HCT116 (cell line): ENCODE measurements around the gene IREB2. TPM values are rescaled to one million over a fixed set of nuclear protein-coding genes. Genes with fewer than 3 reads are reported as not detected.

ENCODE experiments used
- ATAC-seq: fragments of 200-7000 bp; cut with Tn5 transposase; 2 replicates; pipeline ENCODE4 v1.9.1; 2020; ENCODE audit warnings: mild to moderate bottlenecking, moderate library complexity
- BruUV-seq: library from RNA; stranded (reverse); fragments of 400-500 nt; replicated peaks from 2 replicates; lab custom pipeline; 2021; lab: Mats Ljungman, UMichigan
- CTCF ChIA-PET: fragments of 300-600 bp; sonication (Branson Sonifier 250); formaldehyde crosslinking; loops from one replicate; lab custom pipeline; 2021; ENCODE audit warnings: antibody characterized with exemption; lab: Charles Lee
- POLR2A ChIA-PET: fragments of 300-600, 350-600 bp; sonication (Branson Sonifier 250); formaldehyde crosslinking; loops from one replicate; lab custom pipeline; 2021; ENCODE audit warnings: antibody characterized with exemption; lab: Charles Lee
- RAD21 ChIA-PET, 2 experiments: fragments of 300-600 bp; sonication (Branson Sonifier 250); formaldehyde crosslinking; loops; one replicate each; lab custom pipeline; 2023; ENCODE audit warnings: low total read pairs in 2 of 2; ENCODE audit not compliant: uncharacterized antibody in 2 of 2, unreplicated experiment in 2 of 2, low non-redundant PET in 1 of 2; lab: Charles Lee
- DNase-seq: peaks from one replicate; pipeline ENCODE4 v3.0.0-alpha.2; 2010; ENCODE audit warnings: low read depth, low spot score
- H2AFZ ChIP-seq: fragments of 200-600 bp; shearing (Covaris generic), sonication (generic); 2 replicates; pipeline ENCODE4 v1.6.1; 2017; ENCODE audit warnings: low read depth, mixed run types, mixed read lengths, antibody characterized with exemption, low read length; ENCODE audit not compliant: poor library complexity, severe bottlenecking
- H3K27ac ChIP-seq: 2 replicates; pipeline ENCODE4 v1.5.1; 2012; ENCODE audit warnings: low read depth, low read length
- H3K27me3 ChIP-seq: fragments of 200-600 bp; sonication (generic); 2 replicates; pipeline ENCODE4 v1.6.1; 2016; ENCODE audit warnings: mixed run types, low read length, mixed read lengths; ENCODE audit not compliant: insufficient read depth
- H3K36me3 ChIP-seq, 2 experiments: fragments of 200-500 bp in 1 of 2; fragments of 200-600 bp in 1 of 2; sonication (Bioruptor generic) in 1 of 2; sonication (generic) in 1 of 2; 2 replicates each; pipeline versions ENCODE4 v1.5.1 to v1.6.1; 2014 to 2016; ENCODE audit warnings: low read length in 2 of 2, inconsistent platforms in 1 of 2, mixed read lengths in 1 of 2, mixed run types in 1 of 2; ENCODE audit not compliant: insufficient read depth in 2 of 2, control insufficient read depth in 1 of 2
- H3K4me1 ChIP-seq, 2 experiments: fragments of 200-600 bp in 1 of 2; sonication (generic) in 1 of 2; 2 replicates each; pipeline versions ENCODE4 v1.5.1 to v1.6.1; 2012 to 2017; ENCODE audit warnings: low read length in 2 of 2, inconsistent platforms in 1 of 2, mild to moderate bottlenecking in 1 of 2, mixed read lengths in 1 of 2, mixed run types in 1 of 2, moderate library complexity in 1 of 2; ENCODE audit not compliant: insufficient read depth in 2 of 2, control insufficient read depth in 1 of 2
- H3K4me2 ChIP-seq: fragments of 200-600 bp; sonication (generic); 2 replicates; pipeline ENCODE4 v1.6.1; 2017; ENCODE audit warnings: mixed run types, low read length, mixed read lengths
- H3K4me3 ChIP-seq, 2 experiments: fragments of 200-600 bp in 1 of 2; sonication (generic) in 1 of 2; replicated peaks in 1 of 2; 2 replicates each; pipeline ENCODE4 v1.5.1; 2011 to 2016; ENCODE audit warnings: low read length in 2 of 2, control low read depth in 1 of 2, low read depth in 1 of 2, mild to moderate bottlenecking in 1 of 2, mixed read lengths in 1 of 2, mixed run types in 1 of 2
- H3K79me2 ChIP-seq: fragments of 200-600 bp; sonication (generic); 2 replicates; pipeline ENCODE4 v1.6.1; 2017; ENCODE audit warnings: mild to moderate bottlenecking, mixed run types, low read length, moderate library complexity, mixed read lengths; ENCODE audit not compliant: insufficient read depth
- H3K9ac ChIP-seq: fragments of 200-600 bp; sonication (generic); 2 replicates; pipeline ENCODE4 v1.6.1; 2016; ENCODE audit warnings: low read length, mixed read lengths
- H3K9me2 ChIP-seq: fragments of 200-600 bp; sonication (generic), shearing (Covaris generic); 2 replicates; pipeline ENCODE4 v1.6.1; 2017; ENCODE audit warnings: mixed run types, mild to moderate bottlenecking, moderate library complexity; ENCODE audit not compliant: insufficient read depth
- H3K9me3 ChIP-seq, 2 experiments: fragments of 200-500 bp in 1 of 2; fragments of 200-600 bp in 1 of 2; sonication (Bioruptor generic) in 1 of 2; sonication (generic) in 1 of 2; 2 replicates each; pipeline ENCODE4 v1.6.1; 2014 to 2017; ENCODE audit warnings: low read length in 2 of 2, mixed read lengths in 2 of 2, inconsistent platforms in 1 of 2, low read depth in 1 of 2, mild to moderate bottlenecking in 1 of 2, mixed run types in 1 of 2, moderate library complexity in 1 of 2; ENCODE audit not compliant: control insufficient read depth in 1 of 2, insufficient read depth in 1 of 2
- H4K20me1 ChIP-seq: fragments of 200-600 bp; sonication (generic), shearing (Covaris generic); 2 replicates; pipeline ENCODE4 v1.6.1; 2017; ENCODE audit warnings: mixed run types, mild to moderate bottlenecking, moderate library complexity; ENCODE audit not compliant: insufficient read depth
- EGR1 ChIP-seq: IDR thresholded peaks from 2 replicates; pipeline ENCODE4 v1.6.1; 2012; ENCODE audit warnings: low read depth
- FOSL1 ChIP-seq: IDR thresholded peaks from 2 replicates; pipeline ENCODE4 v1.6.1; 2012; ENCODE audit warnings: low read depth
- JUND ChIP-seq: IDR thresholded peaks from 2 replicates; pipeline ENCODE4 v1.6.1; 2012
- POLR2A ChIP-seq: IDR thresholded peaks from 2 replicates; pipeline ENCODE4 v1.7.0; 2011; ENCODE audit warnings: borderline replicate concordance; ENCODE audit not compliant: insufficient read depth, insufficient read length; ENCODE audit errors: extremely low read depth
- POLR2AphosphoS5 ChIP-seq: IDR thresholded peaks from 2 replicates; pipeline ENCODE4 v1.6.1; 2011; ENCODE audit warnings: mild to moderate bottlenecking, low read depth, low read length, moderate library complexity
- RAD21 ChIP-seq: IDR thresholded peaks from 2 replicates; pipeline ENCODE4 v1.6.1; 2012; ENCODE audit warnings: low read depth, mild to moderate bottlenecking
- SP1 ChIP-seq: IDR thresholded peaks from 2 replicates; pipeline ENCODE4 v1.6.1; 2012; ENCODE audit warnings: low read depth
- SRF ChIP-seq: IDR thresholded peaks from 2 replicates; pipeline ENCODE4 v1.6.1; 2012; ENCODE audit warnings: low read depth
- ZFX ChIP-seq: fragments of 450-650 bp; IDR thresholded peaks from 2 replicates; pipeline ENCODE4 v1.6.1; 2017
- intact Hi-C: fragments of 100-400 bp; cut with micrococcal nuclease; formaldehyde crosslinking; loops from 2 replicates; pipeline ENCODE4 v1.10.0; 2022
- total RNA-seq: library from RNA; stranded (reverse); gene quantifications from one replicate; pipeline ENCODE4 v1.2.1, GENCODE V29; 2021; ENCODE audit not compliant: unreplicated experiment
- TF ChIP-seq, protein P1 (sequence below): IDR thresholded peaks from 2 replicates; pipeline ENCODE4 v1.6.1; 2011; ENCODE audit warnings: mild to moderate bottlenecking, low read length, moderate library complexity; ENCODE audit not compliant: insufficient replicate concordance; ENCODE audit errors: extremely low read depth
- TF ChIP-seq, protein P2 (sequence below): IDR thresholded peaks from 2 replicates; pipeline ENCODE4 v1.6.1; 2012

Gene IREB2
- total RNA-seq, 1 experiment from 2014 or later: 57.6 TPM

- no peaks in the 10 kb centered on the region for H3K79me2 ChIP-seq
- ChIA-PET CTCF (interaction anchor here (2.1 kb wide), 1 partner anchor 12 kb away, joined by 6 read pairs; no protein-coding TSS in a partner anchor), RAD21 (no interaction called here), POLR2A (no interaction called here)
- no peak overlapping the region for H3K4me3 ChIP-seq
- H4K20me1 ChIP-seq: no peaks in the 10 kb centered on the region
- H3K27ac ChIP-seq: no peak overlapping the region
- no peaks in the 10 kb centered on the region for H3K27me3 ChIP-seq
- ATAC-seq (no peak), DNase-seq (no peak)
- H3K9me2 ChIP-seq: no peaks in the 10 kb centered on the region
- TF ChIP-seq POLR2A (no peak), FOSL1 (no peak), SRF (no peak)
- TF ChIP-seq, protein P1, sequence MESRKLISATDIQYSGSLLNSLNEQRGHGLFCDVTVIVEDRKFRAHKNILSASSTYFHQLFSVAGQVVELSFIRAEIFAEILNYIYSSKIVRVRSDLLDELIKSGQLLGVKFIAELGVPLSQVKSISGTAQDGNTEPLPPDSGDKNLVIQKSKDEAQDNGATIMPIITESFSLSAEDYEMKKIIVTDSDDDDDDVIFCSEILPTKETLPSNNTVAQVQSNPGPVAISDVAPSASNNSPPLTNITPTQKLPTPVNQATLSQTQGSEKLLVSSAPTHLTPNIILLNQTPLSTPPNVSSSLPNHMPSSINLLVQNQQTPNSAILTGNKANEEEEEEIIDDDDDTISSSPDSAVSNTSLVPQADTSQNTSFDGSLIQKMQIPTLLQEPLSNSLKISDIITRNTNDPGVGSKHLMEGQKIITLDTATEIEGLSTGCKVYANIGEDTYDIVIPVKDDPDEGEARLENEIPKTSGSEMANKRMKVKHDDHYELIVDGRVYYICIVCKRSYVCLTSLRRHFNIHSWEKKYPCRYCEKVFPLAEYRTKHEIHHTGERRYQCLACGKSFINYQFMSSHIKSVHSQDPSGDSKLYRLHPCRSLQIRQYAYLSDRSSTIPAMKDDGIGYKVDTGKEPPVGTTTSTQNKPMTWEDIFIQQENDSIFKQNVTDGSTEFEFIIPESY: no peak
- no peak overlapping the region for H3K9ac ChIP-seq
- no peak overlapping the region for H2AFZ ChIP-seq
- H3K9me3 ChIP-seq: no peaks in the 10 kb centered on the region
- no TSS peak for BruUV-seq
- H3K4me2 ChIP-seq: no peak overlapping the region
- intact Hi-C loops: no loop called here
- peaks cover 2% of the 10 kb centered on the region in 2 experiments; a peak in 1 of 4 replicates for H3K4me1 ChIP-seq
- H3K36me3 ChIP-seq: no peaks in the 10 kb centered on the region
These were observed 38.9 kb upstream of the IREB2 start for GRCh38 chr15:78399091-78399490.

GRCh38 chr15:78402061-78402610 lies 35.9 kb upstream of the IREB2 start:
- no peaks in the 10 kb centered on the region for H3K36me3 ChIP-seq
- peaks cover 4% of the 10 kb centered on the region in 2 experiments; a peak in 1 of 4 replicates for H3K4me1 ChIP-seq
- CTCF ChIA-PET: no interaction called here
- no peak overlapping the region for H2AFZ ChIP-seq
- no peaks in the 10 kb centered on the region for H3K79me2 ChIP-seq
- H3K27ac ChIP-seq: no peak overlapping the region
- no peaks in the 10 kb centered on the region for H4K20me1 ChIP-seq
- BruUV-seq: no TSS peak
- no peak overlapping the region for H3K9ac ChIP-seq
- RAD21 ChIA-PET: no interaction called here
- H3K27me3 ChIP-seq: no peaks in the 10 kb centered on the region
- no peak overlapping the region for H3K4me3 ChIP-seq
- TF ChIP-seq, protein P2, sequence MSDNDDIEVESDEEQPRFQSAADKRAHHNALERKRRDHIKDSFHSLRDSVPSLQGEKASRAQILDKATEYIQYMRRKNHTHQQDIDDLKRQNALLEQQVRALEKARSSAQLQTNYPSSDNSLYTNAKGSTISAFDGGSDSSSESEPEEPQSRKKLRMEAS: no peak
- TF ChIP-seq POLR2AphosphoS5 (no peak), POLR2A (no peak), ZFX (no peak), JUND (no peak), RAD21 (no peak), EGR1 (no peak), SP1 (no peak)
- no peaks in the 10 kb centered on the region for H3K9me2 ChIP-seq
- intact Hi-C loops: no loop called here
- no peak for DNase-seq
- no peak overlapping the region for H3K4me2 ChIP-seq
- no peak for ATAC-seq
- H3K9me3 ChIP-seq: no peaks in the 10 kb centered on the region
- POLR2A ChIA-PET: no interaction called here
